Nephron (organoid): ENCODE measurements around the gene IRAG1.
A peak's percentile ranks its signal among the peaks of the same experiment; 100 is the strongest.

Experiments
- H3K27ac Mint-ChIP-seq, 3 experiments: 2 replicates each; pipeline ENCODE4 v1.8.0; 2020; ENCODE audit warnings: mixed read lengths in 3 of 3, mild to moderate bottlenecking in 2 of 3, moderate library complexity in 1 of 3
- H3K27me3 Mint-ChIP-seq: 2 replicates; pipeline ENCODE4 v1.8.0; 2021; ENCODE audit warnings: low read depth, mild to moderate bottlenecking, moderate library complexity, mixed read lengths
- H3K36me3 Mint-ChIP-seq: 2 replicates; pipeline ENCODE4 v1.8.0; 2020; ENCODE audit warnings: low read depth, mixed read lengths
- H3K4me1 Mint-ChIP-seq: 2 replicates; pipeline ENCODE4 v1.8.0; 2020; ENCODE audit warnings: mixed read lengths
- H3K4me3 Mint-ChIP-seq, 3 experiments: 2 replicates each; pipeline ENCODE4 v1.8.0; 2020; ENCODE audit warnings: mild to moderate bottlenecking in 3 of 3, mixed read lengths in 3 of 3, moderate library complexity in 2 of 3
- H3K9me3 Mint-ChIP-seq: 2 replicates; pipeline ENCODE4 v1.8.0; 2020; ENCODE audit warnings: mixed read lengths
- TF ChIP-seq, protein P1 (sequence below), 3 experiments: fragments of 200-600 bp; sonication (generic); IDR thresholded peaks; one replicate each; pipeline ENCODE4 v1.5.0; 2021; ENCODE audit warnings: antibody characterized with exemption in 3 of 3; ENCODE audit not compliant: unreplicated experiment in 3 of 3

The IRAG1 gene

DNA sequence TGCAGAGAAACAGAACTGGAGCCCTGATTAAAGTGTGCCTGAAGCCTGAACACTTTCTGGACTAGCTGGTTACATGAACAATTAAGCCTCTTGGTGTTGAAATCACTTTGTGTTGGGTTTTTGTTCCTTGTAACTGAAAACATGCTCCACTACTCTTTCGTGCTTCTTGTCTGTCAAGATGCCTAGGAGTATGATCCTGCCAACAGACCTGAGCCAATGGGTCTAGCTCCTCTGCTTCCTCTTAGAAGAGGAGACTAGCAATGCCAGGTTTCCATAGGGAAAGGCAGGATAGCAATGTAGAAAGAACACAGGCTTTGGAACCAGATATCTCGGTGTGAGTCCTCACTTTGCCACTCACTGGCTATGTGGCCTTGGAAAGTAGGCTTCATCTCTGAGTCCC is 40.3 kb downstream of the IRAG1 start:
- H3K27me3 Mint-ChIP-seq, result no peaks in the 10 kb centered on the region
- TF ChIP-seq, protein P1, sequence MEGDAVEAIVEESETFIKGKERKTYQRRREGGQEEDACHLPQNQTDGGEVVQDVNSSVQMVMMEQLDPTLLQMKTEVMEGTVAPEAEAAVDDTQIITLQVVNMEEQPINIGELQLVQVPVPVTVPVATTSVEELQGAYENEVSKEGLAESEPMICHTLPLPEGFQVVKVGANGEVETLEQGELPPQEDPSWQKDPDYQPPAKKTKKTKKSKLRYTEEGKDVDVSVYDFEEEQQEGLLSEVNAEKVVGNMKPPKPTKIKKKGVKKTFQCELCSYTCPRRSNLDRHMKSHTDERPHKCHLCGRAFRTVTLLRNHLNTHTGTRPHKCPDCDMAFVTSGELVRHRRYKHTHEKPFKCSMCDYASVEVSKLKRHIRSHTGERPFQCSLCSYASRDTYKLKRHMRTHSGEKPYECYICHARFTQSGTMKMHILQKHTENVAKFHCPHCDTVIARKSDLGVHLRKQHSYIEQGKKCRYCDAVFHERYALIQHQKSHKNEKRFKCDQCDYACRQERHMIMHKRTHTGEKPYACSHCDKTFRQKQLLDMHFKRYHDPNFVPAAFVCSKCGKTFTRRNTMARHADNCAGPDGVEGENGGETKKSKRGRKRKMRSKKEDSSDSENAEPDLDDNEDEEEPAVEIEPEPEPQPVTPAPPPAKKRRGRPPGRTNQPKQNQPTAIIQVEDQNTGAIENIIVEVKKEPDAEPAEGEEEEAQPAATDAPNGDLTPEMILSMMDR (IDR thresholded peaks at IDR 0.05; ENCODE audit: unreplicated experiment in 3 of 3), result no peak
- H3K4me1 Mint-ChIP-seq, result peaks cover 62% of the 10 kb centered on the region
- no peaks in the 10 kb centered on the region for H3K36me3 Mint-ChIP-seq
- no peak overlapping the region for H3K4me3 Mint-ChIP-seq
- peak overlapping the region in 1 of 3 experiments; percentile 7 for H3K27ac Mint-ChIP-seq
- no peaks in the 10 kb centered on the region for H3K9me3 Mint-ChIP-seq

DNA sequence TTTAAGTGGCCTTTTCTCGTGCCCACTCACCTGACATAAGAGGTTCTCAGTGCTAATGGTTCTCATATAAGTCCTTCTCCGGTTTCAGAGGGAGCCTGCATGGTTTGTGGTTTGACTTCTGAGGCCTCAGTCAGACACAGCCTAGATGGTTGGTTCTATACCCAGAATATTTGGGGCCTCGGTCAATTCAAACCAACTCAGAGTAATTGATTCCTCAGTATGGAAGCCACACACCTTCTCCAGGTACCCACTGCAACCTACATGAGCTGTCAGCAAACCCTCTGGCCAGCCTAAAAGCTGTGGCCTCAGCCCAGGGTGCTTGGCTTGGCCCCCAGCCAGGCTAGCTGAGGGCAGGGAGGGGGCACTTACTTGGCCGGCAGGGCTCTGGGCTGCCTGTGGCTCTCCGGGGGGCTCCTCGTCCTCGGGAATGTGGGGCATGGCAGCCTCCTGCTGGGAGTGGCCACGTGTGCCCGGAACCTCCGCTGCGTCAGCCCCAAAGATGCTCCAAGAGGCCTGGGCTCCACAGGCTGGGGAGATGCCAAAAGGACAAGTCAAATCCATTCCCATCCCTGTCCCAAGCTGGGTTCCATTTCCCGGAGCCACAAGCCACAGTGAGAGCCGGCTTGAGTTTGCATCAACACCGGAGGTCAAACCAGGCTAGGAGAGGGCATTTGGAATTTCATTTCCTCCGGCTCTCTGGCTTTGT is 41.7 kb downstream of the IRAG1 start:
- Mint-ChIP-seq H3K4me1 (peaks cover 56% of the 10 kb centered on the region), H3K27ac (no peak overlapping the region), H3K9me3 (no peaks in the 10 kb centered on the region), H3K27me3 (no peaks in the 10 kb centered on the region), H3K4me3 (no peak overlapping the region), H3K36me3 (no peaks in the 10 kb centered on the region)
- TF ChIP-seq, protein P1 (IDR thresholded peaks at IDR 0.05; ENCODE audit: unreplicated experiment in 3 of 3), result no peak

DNA sequence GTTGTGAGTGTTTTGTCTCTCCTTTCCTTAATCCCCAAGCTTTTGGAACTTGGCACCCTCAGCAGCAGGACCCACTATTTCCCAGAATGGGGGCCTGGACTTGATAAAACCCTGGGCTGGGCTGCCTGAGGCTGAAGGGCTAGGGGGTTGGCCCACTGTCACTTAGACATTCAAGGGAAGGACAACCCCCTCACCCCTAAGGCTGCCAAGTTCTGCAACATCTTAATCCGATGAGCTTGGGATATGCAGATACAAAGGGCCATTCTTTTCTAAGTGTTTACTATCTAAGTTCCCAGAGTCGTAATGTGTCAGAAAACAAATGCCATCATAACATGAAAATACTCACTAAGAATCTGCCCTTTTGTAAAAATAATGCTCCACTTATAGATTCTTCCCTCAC is 42.9 kb downstream of the IRAG1 start:
- TF ChIP-seq, protein P1 (IDR thresholded peaks at IDR 0.05; ENCODE audit: unreplicated experiment in 3 of 3), result no peak
- peaks cover 64% of the 10 kb centered on the region for H3K4me1 Mint-ChIP-seq
- peak overlapping the region in 2 of 3 experiments; percentile 65 to 68 for H3K27ac Mint-ChIP-seq
- peaks cover 5% of the 10 kb centered on the region for H3K27me3 Mint-ChIP-seq
- H3K9me3 Mint-ChIP-seq, result no peaks in the 10 kb centered on the region
- H3K36me3 Mint-ChIP-seq, result no peaks in the 10 kb centered on the region
- H3K4me3 Mint-ChIP-seq, result no peak overlapping the region

DNA sequence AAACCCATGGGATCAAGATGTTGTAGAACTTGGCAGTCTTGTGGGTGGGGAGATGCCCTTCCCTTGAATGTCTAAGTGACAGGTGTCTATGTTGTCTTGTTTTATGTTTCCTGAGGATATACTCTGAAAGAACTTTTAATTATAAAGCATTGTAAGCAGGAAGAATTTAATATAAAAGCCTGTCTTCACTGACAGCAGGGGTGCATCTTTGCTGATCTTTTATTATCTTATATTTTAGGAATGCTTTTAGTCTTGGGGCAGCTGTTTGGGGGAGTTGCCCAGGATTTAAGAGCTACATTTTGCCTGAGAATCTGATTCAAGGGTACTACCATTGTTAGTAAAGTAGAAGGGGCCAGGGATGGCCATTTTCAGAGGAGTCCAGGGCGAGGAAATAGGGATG is 43.4 kb downstream of the IRAG1 start:
- Mint-ChIP-seq H3K4me3 (no peak overlapping the region), H3K36me3 (no peaks in the 10 kb centered on the region), H3K4me1 (peaks cover 62% of the 10 kb centered on the region), H3K27me3 (peaks cover 5% of the 10 kb centered on the region), H3K9me3 (no peaks in the 10 kb centered on the region), H3K27ac (peak overlapping the region in 2 of 3 experiments; percentile 65 to 68)
- TF ChIP-seq, protein P1 (IDR thresholded peaks at IDR 0.05; ENCODE audit: unreplicated experiment in 3 of 3), result no peak

DNA sequence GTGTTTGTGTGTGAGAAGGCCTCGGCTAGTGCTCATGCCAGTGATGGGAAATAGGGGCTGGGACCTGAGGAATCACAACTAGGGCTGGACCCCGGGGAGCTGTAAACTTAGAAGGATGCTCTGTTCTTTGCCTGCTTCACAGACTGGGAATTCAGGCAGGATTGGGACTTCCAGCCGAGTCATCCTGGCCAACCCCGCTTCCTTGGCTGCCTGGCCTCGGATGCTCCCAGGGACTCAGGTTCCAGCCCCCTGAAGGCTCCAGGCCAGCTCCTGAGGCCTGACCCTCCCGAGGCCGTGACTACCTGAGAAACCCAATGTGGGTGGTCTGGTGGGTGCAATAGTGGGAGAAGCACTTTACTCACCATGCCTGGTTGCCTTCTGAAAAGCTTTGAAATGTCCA is 44.7 kb downstream of the IRAG1 start:
- Mint-ChIP-seq H3K4me3 (no peak overlapping the region), H3K36me3 (no peaks in the 10 kb centered on the region), H3K9me3 (no peaks in the 10 kb centered on the region), H3K27me3 (peaks cover 5% of the 10 kb centered on the region), H3K27ac (no peak overlapping the region), H3K4me1 (peaks cover 56% of the 10 kb centered on the region)
- TF ChIP-seq, protein P1 (IDR thresholded peaks at IDR 0.05; ENCODE audit: unreplicated experiment in 3 of 3), result no peak
